ENCODE data around the gene CGB3.
"Not testable (repeated sequence)": the region's sequence is repeated elsewhere in the genome, so short reads cannot be mapped to it uniquely, and the experiment has no call there.

Gene CGB3

GRCh38 chr19:49042177-49042576 is 18.0 kb upstream of the CGB3 start:
- no peak for DNase-seq

GRCh38 chr19:49039736-49040135 is 15.6 kb upstream of the CGB3 start:
- not testable (repeated sequence) for DNase-seq

DNA sequence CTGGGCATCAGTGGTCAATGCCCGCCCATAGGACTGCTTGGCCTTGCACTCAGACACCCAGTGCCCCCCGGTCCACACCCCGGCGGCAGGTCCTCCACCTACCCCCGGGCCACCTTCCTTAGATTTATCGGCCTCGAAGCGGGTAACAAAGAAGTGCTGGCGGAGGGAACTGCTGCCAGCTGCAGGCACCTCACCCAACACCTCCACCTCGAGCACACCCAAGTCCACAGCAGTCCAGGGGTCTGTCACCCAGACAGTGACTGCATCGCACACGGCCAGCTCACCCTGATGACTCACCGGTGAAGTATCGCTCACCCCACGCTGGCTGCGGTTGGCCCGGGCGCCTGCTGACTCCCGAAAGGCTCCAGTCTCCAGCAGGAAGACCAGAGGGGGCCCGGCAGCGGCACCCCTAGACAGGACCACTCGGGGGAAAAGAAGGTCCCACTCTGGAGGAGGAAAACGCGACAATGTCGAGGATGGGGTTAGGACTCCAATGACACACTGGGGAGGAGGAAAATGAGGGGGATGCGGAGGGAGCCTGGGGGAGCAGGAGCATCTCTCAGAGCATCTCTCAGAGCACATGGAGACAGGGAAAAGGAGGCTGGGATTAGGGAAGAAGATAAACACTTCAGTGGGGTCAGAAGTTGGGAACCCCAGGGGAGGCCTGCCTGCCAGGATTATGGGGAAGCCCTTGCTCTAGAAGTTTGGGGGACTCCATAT is 14.6 kb upstream of the CGB3 start:
- not testable (repeated sequence) for DNase-seq

- DNase-seq = not testable (repeated sequence)
These were observed 14.0 kb upstream of the CGB3 start for GRCh38 chr19:49038111-49038510.

DNA sequence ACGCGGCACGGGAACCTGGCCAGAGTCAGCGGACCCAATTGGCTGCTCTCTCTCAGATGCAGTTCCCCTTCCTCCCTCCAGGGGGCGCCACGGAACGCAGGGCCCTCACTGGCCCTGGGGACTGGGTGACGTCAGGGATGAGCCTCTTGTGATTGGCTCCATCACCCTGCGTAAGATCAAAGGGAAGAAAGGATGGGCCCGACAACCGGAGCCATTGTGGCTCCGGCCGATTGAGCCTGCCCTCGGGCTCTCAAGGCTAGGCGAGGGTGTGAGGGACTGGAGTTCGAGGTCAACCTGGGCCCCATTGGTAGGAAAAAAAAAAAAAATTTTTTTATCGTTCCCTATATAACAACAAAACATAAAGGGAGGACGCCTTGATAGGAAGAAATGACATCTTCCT is 12.7 kb upstream of the CGB3 start, which contains the start of gene CGB1:
Gene CGB1 (minus strand): TSS at position 81 of the 400 bp plus-strand sequence. CDS start 184 bp downstream, outside the sequence.
- not testable (repeated sequence) for DNase-seq

DNA sequence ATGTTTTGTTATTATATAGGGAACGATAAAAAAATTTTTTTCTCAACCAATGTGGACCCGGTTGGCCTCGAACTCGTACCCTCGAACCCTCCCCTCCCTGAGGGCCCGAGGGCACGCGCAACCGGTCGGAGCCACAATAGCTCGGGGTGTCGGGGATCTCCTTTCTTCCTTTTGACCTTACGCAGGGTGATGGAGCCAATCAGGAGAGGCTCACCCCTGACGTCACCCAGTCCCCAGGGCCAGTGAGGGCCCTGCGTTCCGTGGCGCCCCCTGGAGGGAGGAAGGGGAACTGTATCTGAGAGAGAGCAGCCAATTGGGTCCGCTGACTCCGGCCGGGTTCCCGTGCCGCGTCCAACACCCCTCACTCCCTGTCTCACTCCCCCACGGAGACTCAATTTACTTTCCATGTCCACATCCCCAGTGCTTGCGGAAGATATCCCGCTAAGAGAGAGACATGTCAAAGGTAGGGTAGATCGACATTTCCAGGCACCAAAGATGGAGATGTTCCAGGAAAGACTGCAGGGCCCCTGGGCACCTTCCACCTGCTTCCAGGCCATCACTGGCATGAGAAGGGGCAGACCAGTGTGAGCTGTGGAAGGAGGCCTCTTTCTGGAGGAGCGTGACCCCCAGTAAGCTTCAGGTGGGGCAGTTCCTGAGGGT is 7.6 kb upstream of the CGB3 start, which contains the start of gene CGB2:
Gene CGB2 (plus strand): TSS at position 249 of the 660 bp plus-strand sequence. CDS start 206 bp downstream, at position 455.
- not testable (repeated sequence) for DNase-seq

GRCh38 chr19:49030323-49030722 is 6.2 kb upstream of the CGB3 start:
- DNase-seq = not testable (repeated sequence)

DNA sequence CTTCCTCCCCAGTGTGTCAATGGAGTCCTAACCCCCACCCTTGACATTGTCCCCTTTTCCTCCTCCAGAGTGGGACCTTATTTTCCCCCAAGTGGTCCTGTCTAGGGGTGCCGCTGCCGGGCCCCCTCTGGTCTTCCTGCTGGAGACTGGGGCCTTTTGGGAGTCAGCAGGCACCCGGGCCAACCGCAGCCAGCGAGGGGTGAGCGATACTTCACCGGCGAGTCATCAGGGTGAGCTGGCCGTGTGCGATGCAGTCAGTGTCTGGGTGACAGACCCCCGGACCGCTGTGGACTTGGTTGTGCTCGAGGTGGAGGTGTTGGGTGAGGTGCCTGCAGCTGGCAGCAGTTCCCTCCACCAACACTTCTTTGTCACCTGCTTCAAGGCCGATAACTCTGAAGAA is 5.6 kb upstream of the CGB3 start:
- DNase-seq = not testable (repeated sequence)

- not testable (repeated sequence) for DNase-seq
These were observed 4.6 kb upstream of the CGB3 start for GRCh38 chr19:49028686-49029085.

- not testable (repeated sequence) for DNase-seq
These were observed 1.5 kb upstream of the CGB3 start for GRCh38 chr19:49025599-49025998.

DNA sequence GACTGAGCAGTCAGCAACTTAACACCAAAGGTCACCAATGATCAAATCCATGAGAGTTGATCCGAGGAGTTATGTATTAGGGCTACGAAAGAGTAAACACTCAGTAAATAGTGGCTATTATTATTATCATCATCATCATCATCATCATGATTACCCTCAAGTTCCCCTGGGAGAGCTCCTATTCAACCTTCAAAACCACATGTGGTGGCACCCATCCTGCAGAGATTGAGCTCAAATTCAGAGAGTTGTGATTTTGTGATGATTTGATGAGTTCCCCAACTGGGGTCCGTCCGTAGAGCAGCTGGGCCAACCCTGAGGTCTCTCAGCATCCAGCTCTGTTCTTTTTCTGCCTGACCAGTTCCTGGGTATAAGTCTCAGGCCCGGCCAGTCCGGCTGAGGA is 955 bp upstream of the CGB3 start:
- DNase-seq = not testable (repeated sequence)

DNA sequence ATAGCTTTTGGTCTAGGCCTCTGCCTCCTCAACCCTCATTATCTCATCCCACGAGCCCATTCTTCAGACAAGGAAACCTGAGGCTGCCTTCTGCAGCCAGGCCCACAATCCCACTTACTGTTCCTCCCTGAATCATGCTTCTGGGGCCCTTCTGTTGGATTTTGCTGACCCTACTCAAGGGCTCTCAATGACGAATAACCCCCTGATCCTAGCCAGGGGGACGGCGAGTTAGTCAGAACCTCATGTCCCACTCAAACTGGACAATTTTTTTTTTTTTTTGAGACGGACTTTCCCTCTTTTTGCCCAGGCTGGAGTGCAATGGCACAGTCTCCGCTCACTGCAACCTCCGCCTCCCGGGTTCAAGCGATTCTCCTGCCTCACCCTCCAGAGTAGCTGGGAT is 2.0 kb downstream of the CGB3 start:
- DNase-seq = no peak

DNA sequence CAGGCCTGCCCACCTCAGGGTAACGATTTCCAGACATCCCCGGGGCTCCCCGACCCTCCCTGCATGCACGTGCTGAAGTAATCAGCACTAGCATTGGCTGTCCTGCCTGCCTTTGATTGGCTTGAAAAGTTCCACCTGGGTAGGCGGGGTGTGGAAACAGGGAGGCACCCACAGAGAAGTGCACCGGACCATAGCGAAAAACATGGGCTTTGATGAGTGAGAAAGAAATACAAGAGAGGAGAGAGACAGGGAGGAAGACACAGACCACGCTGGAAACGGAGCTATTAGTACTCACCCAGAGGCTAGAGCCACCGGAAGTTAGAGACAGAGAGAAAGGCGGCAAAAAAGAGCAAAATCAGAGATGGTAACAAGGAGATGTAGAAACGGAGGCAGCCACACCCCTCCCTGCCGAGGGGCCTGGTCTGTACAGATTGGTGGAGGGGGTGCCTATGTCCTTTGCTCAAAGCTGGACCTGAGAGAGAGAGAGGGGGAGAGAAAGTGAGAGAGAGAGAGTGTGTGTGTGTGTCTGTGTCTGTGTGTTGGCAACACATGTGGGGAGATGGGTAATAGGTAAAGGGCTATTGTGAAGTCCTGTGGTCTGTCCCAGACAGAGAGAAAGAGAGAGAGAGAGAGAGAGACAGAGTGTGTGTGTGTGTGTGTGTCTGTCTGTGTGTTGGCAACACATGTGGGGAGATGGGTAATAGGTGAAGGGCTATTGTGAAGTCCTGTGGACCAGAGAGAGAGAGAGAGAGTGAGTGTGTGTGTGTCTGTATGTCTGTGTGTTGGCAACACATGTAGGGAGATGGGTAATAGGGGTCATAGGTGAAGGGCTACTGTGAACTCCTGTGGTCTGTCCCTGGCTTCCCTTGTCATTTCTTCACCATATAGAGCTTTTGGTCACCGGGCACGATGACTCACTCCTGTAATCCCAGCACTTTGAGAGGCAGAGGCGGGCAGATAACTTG is 2.9 kb downstream of the CGB3 start:
- no peak for DNase-seq

- no peak for DNase-seq
These were observed 3.8 kb downstream of the CGB3 start for GRCh38 chr19:49020342-49020741.

GRCh38 chr19:49019242-49019932 is 4.7 kb downstream of the CGB3 start:
- DNase-seq = peak; percentile 51

DNA sequence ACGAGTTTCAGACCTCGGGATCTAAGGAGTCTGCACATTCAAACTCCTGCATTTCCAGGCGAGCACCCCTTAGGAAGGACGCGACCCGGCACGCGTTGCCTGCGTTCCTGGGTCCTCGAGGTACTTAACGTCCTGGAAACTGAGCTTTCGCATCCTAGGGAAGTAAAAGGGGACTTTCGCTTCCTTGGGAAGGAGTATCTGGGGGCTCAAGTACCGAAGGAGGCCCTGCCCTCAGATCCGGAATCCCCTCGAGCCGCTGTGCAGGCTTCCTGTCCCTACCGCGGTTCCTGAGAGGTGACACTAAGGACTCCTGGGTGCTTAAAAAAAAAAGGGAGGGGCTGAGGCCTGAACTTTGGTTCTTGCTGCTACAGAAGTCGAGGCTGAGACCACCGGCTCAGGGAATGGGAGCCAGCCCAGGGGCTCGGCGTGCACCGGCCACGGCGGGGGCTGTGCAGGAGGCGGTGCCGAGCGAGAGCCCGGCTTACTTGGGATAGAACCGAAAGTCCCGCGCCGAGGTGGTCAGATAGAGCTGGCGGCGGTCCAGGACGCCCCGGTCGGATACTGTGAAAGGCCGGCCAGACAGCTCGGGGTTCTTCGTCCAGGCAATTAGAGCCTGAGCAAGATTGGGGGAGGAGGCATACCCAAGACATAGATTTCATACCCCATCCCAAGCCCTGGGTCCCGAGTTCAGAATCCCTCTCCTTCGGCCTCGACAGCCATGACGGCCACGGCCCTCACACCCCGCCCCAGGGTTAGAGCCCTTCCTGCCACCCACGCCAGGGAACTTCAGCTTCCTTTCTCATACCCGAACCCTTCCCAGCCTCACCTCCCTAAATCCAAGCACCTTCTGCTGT is 5.5 kb downstream of the CGB3 start:
- not testable (repeated sequence) for DNase-seq

GRCh38 chr19:49017666-49018351 is 6.3 kb downstream of the CGB3 start:
- no peak for DNase-seq

DNA sequence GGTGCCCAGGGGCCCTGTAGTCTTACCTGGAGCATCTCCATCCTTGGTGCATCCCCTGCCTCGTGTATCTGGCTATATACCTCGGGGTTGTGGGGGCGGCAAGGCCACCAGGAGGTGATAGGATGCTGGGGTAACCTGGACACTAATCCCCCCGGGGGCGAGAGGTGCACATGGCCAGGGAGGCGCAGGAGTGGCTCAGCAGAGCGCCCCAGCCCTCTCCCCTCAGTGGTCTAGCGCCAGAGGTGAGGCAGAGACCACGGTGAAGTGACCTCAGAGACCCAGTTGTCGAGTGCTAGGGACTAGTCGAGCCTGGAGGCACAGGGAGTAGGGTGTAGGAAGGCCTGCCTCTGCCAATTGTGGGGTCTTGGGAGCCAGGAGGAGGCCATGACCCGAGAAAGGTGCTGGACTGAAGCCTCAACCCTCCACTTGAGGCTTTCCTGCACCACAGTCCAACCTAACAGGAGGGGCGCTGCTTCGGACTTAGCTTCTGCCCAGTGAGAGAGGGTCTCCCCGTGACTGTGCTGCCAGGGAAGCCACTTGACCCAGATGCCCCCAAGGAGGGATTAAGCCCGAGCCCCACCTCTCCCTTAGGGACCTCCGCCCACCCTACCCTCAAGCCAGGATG is 7.0 kb downstream of the CGB3 start, which contains the start of gene LHB:
Gene LHB (minus strand): TSS at position 51 of the 625 bp plus-strand sequence. CDS start 10 bp downstream, at position 41.
- DNase-seq = no peak

GRCh38 chr19:49016067-49016839 is 7.9 kb downstream of the CGB3 start:
- no peak for DNase-seq

Data from DMS153 (cell line).